ENCODE measurements around the gene RAD51B. TPM values are rescaled to one million over a fixed set of nuclear protein-coding genes. Genes with fewer than 3 reads are reported as not detected.
A peak's percentile ranks its signal among the peaks of the same experiment; 100 is the strongest.
"Not testable (repeated sequence)": the region's sequence is repeated elsewhere in the genome, so short reads cannot be mapped to it uniquely, and the experiment has no call there.

The RAD51B gene
- total and polyA plus RNA-seq, 2 donors (not counting 1 experiment from before 2014, with no cell fraction given): 4.6 to 16.3 TPM

GRCh38 chr14:67815573-67816225, 3.9 kb upstream of the RAD51B start:
- Histone ChIP-seq H3K4me2 (ENCODE audit: extremely low read depth, insufficient read depth, low read length) (peak overlapping the region; percentile 78), H2AFZ (ENCODE audit: low read length) (peak overlapping the region; percentile 80), H3K9ac (ENCODE audit: insufficient read depth, low read length) (peak overlapping the region; percentile 75), H3K27me3 (ENCODE audit: control insufficient read depth, insufficient read depth, low read length) (no peaks in the 10 kb centered on the region), H3K27ac (ENCODE audit: insufficient read depth, low read length) (peak overlapping the region; percentile 76), H3K36me3 (ENCODE audit: control insufficient read depth, insufficient read depth, low read length) (no peaks in the 10 kb centered on the region), H3K9me3 (ENCODE audit: control insufficient read depth, insufficient read depth, low read depth, low read length) (no peaks in the 10 kb centered on the region), H4K20me1 (ENCODE audit: control insufficient read depth, extremely low read depth, insufficient read depth, low read length) (no peaks in the 10 kb centered on the region), H3K4me3 (replicated peaks in 1 of 4; ENCODE audit: control extremely low read depth in 1 of 4, insufficient read depth in 1 of 4, low read depth in 3 of 4, low read length in 4 of 4) (peak overlapping the region; percentile 67 to 78 (median 73)), H3K79me2 (ENCODE audit: control insufficient read depth, insufficient read depth, low read length) (peaks cover 10% of the 10 kb centered on the region), H3K4me1 (ENCODE audit: control insufficient read depth, extremely low read depth, insufficient read depth, low read length) (peaks cover 8% of the 10 kb centered on the region)
- no peak for TF ChIP-seq EZH2 (IDR thresholded peaks at IDR 0.05; ENCODE audit: low read length, missing control alignments)
- TF ChIP-seq, protein P1, sequence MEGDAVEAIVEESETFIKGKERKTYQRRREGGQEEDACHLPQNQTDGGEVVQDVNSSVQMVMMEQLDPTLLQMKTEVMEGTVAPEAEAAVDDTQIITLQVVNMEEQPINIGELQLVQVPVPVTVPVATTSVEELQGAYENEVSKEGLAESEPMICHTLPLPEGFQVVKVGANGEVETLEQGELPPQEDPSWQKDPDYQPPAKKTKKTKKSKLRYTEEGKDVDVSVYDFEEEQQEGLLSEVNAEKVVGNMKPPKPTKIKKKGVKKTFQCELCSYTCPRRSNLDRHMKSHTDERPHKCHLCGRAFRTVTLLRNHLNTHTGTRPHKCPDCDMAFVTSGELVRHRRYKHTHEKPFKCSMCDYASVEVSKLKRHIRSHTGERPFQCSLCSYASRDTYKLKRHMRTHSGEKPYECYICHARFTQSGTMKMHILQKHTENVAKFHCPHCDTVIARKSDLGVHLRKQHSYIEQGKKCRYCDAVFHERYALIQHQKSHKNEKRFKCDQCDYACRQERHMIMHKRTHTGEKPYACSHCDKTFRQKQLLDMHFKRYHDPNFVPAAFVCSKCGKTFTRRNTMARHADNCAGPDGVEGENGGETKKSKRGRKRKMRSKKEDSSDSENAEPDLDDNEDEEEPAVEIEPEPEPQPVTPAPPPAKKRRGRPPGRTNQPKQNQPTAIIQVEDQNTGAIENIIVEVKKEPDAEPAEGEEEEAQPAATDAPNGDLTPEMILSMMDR (conservative IDR thresholded peaks at IDR 0.05 in 1 of 2, IDR thresholded peaks at IDR 0.05 in 1 of 2; ENCODE audit: low read depth in 1 of 2, low read length in 2 of 2): no peak
- DNase-seq (ENCODE audit: low read depth in 2 of 2): peak; percentile 36 to 66

- peaks cover 9% of the 10 kb centered on the region for H3K4me1 ChIP-seq (ENCODE audit: control insufficient read depth, extremely low read depth, insufficient read depth, low read length)
- H3K36me3 ChIP-seq (ENCODE audit: control insufficient read depth, insufficient read depth, low read length): no peaks in the 10 kb centered on the region
- H3K79me2 ChIP-seq (ENCODE audit: control insufficient read depth, insufficient read depth, low read length): peaks cover 10% of the 10 kb centered on the region
- peak within 1 kb of the TSS; percentile 79 for H3K4me2 ChIP-seq (ENCODE audit: extremely low read depth, insufficient read depth, low read length)
- H3K27me3 ChIP-seq (ENCODE audit: control insufficient read depth, insufficient read depth, low read length): no peaks in the 10 kb centered on the region
- H2AFZ ChIP-seq (ENCODE audit: low read length): peak within 1 kb of the TSS; percentile 80
- TF ChIP-seq, protein P1 (conservative IDR thresholded peaks at IDR 0.05 in 1 of 2, IDR thresholded peaks at IDR 0.05 in 1 of 2; ENCODE audit: low read depth in 1 of 2, low read length in 2 of 2): no peak
- TF ChIP-seq EZH2 (IDR thresholded peaks at IDR 0.05; ENCODE audit: low read length, missing control alignments): no peak
- peak within 1 kb of the TSS; percentile 67 to 78 (median 73) for H3K4me3 ChIP-seq (replicated peaks in 1 of 4; ENCODE audit: control extremely low read depth in 1 of 4, insufficient read depth in 1 of 4, low read depth in 3 of 4, low read length in 4 of 4)
- peak within 1 kb of the TSS; percentile 76 for H3K27ac ChIP-seq (ENCODE audit: insufficient read depth, low read length)
- peak within 1 kb of the TSS; percentile 75 for H3K9ac ChIP-seq (ENCODE audit: insufficient read depth, low read length)
- DNase-seq (ENCODE audit: low read depth in 2 of 2): peak; percentile 94 to 95
- no peaks in the 10 kb centered on the region for H3K9me3 ChIP-seq (ENCODE audit: control insufficient read depth, insufficient read depth, low read depth, low read length)
- no peaks in the 10 kb centered on the region for H4K20me1 ChIP-seq (ENCODE audit: control insufficient read depth, extremely low read depth, insufficient read depth, low read length)
These were observed 3.1 kb upstream of the RAD51B start, which contains the start of gene ZFYVE26 for GRCh38 chr14:67816326-67817002. Gene ZFYVE26, minus strand, starts transcription at chr14:67816590. Its CDS starts 627 bp downstream, at chr14:67815963.

GRCh38 chr14:67817750-67818438, 1.7 kb upstream of the RAD51B start:
- no peak for DNase-seq (ENCODE audit: low read depth in 2 of 2)
- Histone ChIP-seq H3K79me2 (ENCODE audit: control insufficient read depth, insufficient read depth, low read length) (peaks cover 10% of the 10 kb centered on the region), H3K4me3 (replicated peaks in 1 of 4; ENCODE audit: control extremely low read depth in 1 of 4, insufficient read depth in 1 of 4, low read depth in 3 of 4, low read length in 4 of 4) (no peak overlapping the region)

DNA sequence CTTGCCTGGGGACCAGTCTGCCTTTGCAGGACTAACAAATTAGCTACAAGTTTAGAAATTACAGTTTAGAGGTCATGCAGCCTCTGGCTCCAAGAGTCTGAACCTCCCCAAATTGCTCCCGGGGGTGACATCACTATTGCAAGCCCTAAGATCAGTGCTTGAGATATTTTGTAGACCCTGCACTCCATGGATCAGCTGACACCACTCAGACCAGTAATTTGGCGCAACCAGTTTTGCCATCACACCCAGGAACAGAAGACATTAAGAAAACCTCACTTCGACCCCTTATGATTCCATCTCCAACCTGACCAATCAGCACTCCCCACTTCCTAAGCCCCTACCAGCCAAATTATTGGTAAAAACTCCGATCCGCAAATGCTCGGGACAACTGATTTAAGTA, 1.1 kb upstream of the RAD51B start:
- H3K9ac ChIP-seq (ENCODE audit: insufficient read depth, low read length); H3K79me2 ChIP-seq (ENCODE audit: control insufficient read depth, insufficient read depth, low read length); H4K20me1 ChIP-seq (ENCODE audit: control insufficient read depth, extremely low read depth, insufficient read depth, low read length); H3K4me1 ChIP-seq (ENCODE audit: control insufficient read depth, extremely low read depth, insufficient read depth, low read length); H3K27ac ChIP-seq (ENCODE audit: insufficient read depth, low read length); H3K36me3 ChIP-seq (ENCODE audit: control insufficient read depth, insufficient read depth, low read length); H3K4me2 ChIP-seq (ENCODE audit: extremely low read depth, insufficient read depth, low read length); DNase-seq (ENCODE audit: low read depth in 2 of 2); H3K9me3 ChIP-seq (ENCODE audit: control insufficient read depth, insufficient read depth, low read depth, low read length); H3K4me3 ChIP-seq (replicated peaks in 1 of 4; ENCODE audit: control extremely low read depth in 1 of 4, insufficient read depth in 1 of 4, low read depth in 3 of 4, low read length in 4 of 4); H3K27me3 ChIP-seq (ENCODE audit: control insufficient read depth, insufficient read depth, low read length); H2AFZ ChIP-seq (ENCODE audit: low read length): not testable (repeated sequence)

More at GRCh38 chr14:67817750-67818438, 1.7 kb upstream of the RAD51B start:
- no peaks in the 10 kb centered on the region for H4K20me1 ChIP-seq (ENCODE audit: control insufficient read depth, extremely low read depth, insufficient read depth, low read length)
- TF ChIP-seq, protein P1 (conservative IDR thresholded peaks at IDR 0.05 in 1 of 2, IDR thresholded peaks at IDR 0.05 in 1 of 2; ENCODE audit: low read depth in 1 of 2, low read length in 2 of 2): no peak
- no peak for TF ChIP-seq EZH2 (IDR thresholded peaks at IDR 0.05; ENCODE audit: low read length, missing control alignments)
- no peak overlapping the region for H3K27ac ChIP-seq (ENCODE audit: insufficient read depth, low read length)
- H3K9ac ChIP-seq (ENCODE audit: insufficient read depth, low read length): no peak overlapping the region
- H3K4me1 ChIP-seq (ENCODE audit: control insufficient read depth, extremely low read depth, insufficient read depth, low read length): peaks cover 9% of the 10 kb centered on the region
- H3K4me2 ChIP-seq (ENCODE audit: extremely low read depth, insufficient read depth, low read length): no peak overlapping the region
- no peaks in the 10 kb centered on the region for H3K36me3 ChIP-seq (ENCODE audit: control insufficient read depth, insufficient read depth, low read length)
- no peaks in the 10 kb centered on the region for H3K9me3 ChIP-seq (ENCODE audit: control insufficient read depth, insufficient read depth, low read depth, low read length)
- H3K27me3 ChIP-seq (ENCODE audit: control insufficient read depth, insufficient read depth, low read length): no peaks in the 10 kb centered on the region
- H2AFZ ChIP-seq (ENCODE audit: low read length): no peak overlapping the region
